ENCODE data around the gene IL33.

Gene IL33

GRCh38 chr9:6247266-6247665 is 31.7 kb downstream of the IL33 start:
- H3K4me3 ChIP-seq (ENCODE audit: low read length), result no peak overlapping the region
- H3K36me3 ChIP-seq (ENCODE audit: control insufficient read depth, insufficient read depth, low read length), result no peaks in the 10 kb centered on the region
- H3K9ac ChIP-seq (ENCODE audit: low read length), result no peak overlapping the region

GRCh38 chr9:6268826-6269397 is 53.3 kb downstream of the IL33 start:
- no peaks in the 10 kb centered on the region for H3K36me3 ChIP-seq (ENCODE audit: control insufficient read depth, insufficient read depth, low read length)
- H3K4me1 ChIP-seq (ENCODE audit: control insufficient read depth, insufficient read depth, low read length), result peaks cover 28% of the 10 kb centered on the region
- H3K27me3 ChIP-seq (ENCODE audit: control insufficient read depth, insufficient read depth, low read length), result no peaks in the 10 kb centered on the region
- no peak overlapping the region for H3K9ac ChIP-seq (ENCODE audit: low read length)
- no peaks in the 10 kb centered on the region for H3K9me3 ChIP-seq (ENCODE audit: control insufficient read depth, low read length)
- no peak overlapping the region for H3K4me3 ChIP-seq (ENCODE audit: low read length)

More at GRCh38 chr9:6247266-6247665, 31.7 kb downstream of the IL33 start:
- H3K4me1 ChIP-seq (ENCODE audit: control insufficient read depth, insufficient read depth, low read length), result no peaks in the 10 kb centered on the region
- no peaks in the 10 kb centered on the region for H3K9me3 ChIP-seq (ENCODE audit: control insufficient read depth, low read length)
- no peaks in the 10 kb centered on the region for H3K27me3 ChIP-seq (ENCODE audit: control insufficient read depth, insufficient read depth, low read length)

GRCh38 chr9:6270896-6271295 is 55.3 kb downstream of the IL33 start:
- no peaks in the 10 kb centered on the region for H3K9me3 ChIP-seq (ENCODE audit: control insufficient read depth, low read length)
- peaks cover 28% of the 10 kb centered on the region for H3K4me1 ChIP-seq (ENCODE audit: control insufficient read depth, insufficient read depth, low read length)
- H3K9ac ChIP-seq (ENCODE audit: low read length), result no peak overlapping the region
- no peaks in the 10 kb centered on the region for H3K36me3 ChIP-seq (ENCODE audit: control insufficient read depth, insufficient read depth, low read length)
- no peak overlapping the region for H3K4me3 ChIP-seq (ENCODE audit: low read length)
- no peaks in the 10 kb centered on the region for H3K27me3 ChIP-seq (ENCODE audit: control insufficient read depth, insufficient read depth, low read length)

GRCh38 chr9:6271508-6272228 is 56.1 kb downstream of the IL33 start:
- no peaks in the 10 kb centered on the region for H3K9me3 ChIP-seq (ENCODE audit: control insufficient read depth, low read length)
- H3K36me3 ChIP-seq (ENCODE audit: control insufficient read depth, insufficient read depth, low read length), result no peaks in the 10 kb centered on the region
- peaks cover 28% of the 10 kb centered on the region for H3K4me1 ChIP-seq (ENCODE audit: control insufficient read depth, insufficient read depth, low read length)
- H3K9ac ChIP-seq (ENCODE audit: low read length), result no peak overlapping the region
- no peak overlapping the region for H3K4me3 ChIP-seq (ENCODE audit: low read length)
- H3K27me3 ChIP-seq (ENCODE audit: control insufficient read depth, insufficient read depth, low read length), result no peaks in the 10 kb centered on the region

GRCh38 chr9:6272229-6272598 is 56.6 kb downstream of the IL33 start:
- H3K4me3 ChIP-seq (ENCODE audit: low read length), result no peak overlapping the region
- peaks cover 28% of the 10 kb centered on the region for H3K4me1 ChIP-seq (ENCODE audit: control insufficient read depth, insufficient read depth, low read length)

GRCh38 chr9:6277417-6277816 is 61.8 kb downstream of the IL33 start:
- no peaks in the 10 kb centered on the region for H3K9me3 ChIP-seq (ENCODE audit: control insufficient read depth, low read length)
- H3K9ac ChIP-seq (ENCODE audit: low read length), result no peak overlapping the region
- no peak overlapping the region for H3K4me3 ChIP-seq (ENCODE audit: low read length)
- no peaks in the 10 kb centered on the region for H3K36me3 ChIP-seq (ENCODE audit: control insufficient read depth, insufficient read depth, low read length)
- no peaks in the 10 kb centered on the region for H3K4me1 ChIP-seq (ENCODE audit: control insufficient read depth, insufficient read depth, low read length)
- H3K27me3 ChIP-seq (ENCODE audit: control insufficient read depth, insufficient read depth, low read length), result no peaks in the 10 kb centered on the region

More at GRCh38 chr9:6272229-6272598, 56.6 kb downstream of the IL33 start:
- Histone ChIP-seq H3K9me3 (ENCODE audit: control insufficient read depth, low read length) (no peaks in the 10 kb centered on the region), H3K9ac (ENCODE audit: low read length) (no peak overlapping the region), H3K27me3 (ENCODE audit: control insufficient read depth, insufficient read depth, low read length) (no peaks in the 10 kb centered on the region), H3K36me3 (ENCODE audit: control insufficient read depth, insufficient read depth, low read length) (no peaks in the 10 kb centered on the region)

- no peak overlapping the region for H3K9ac ChIP-seq (ENCODE audit: low read length)
- H3K4me3 ChIP-seq (ENCODE audit: low read length), result no peak overlapping the region
- no peaks in the 10 kb centered on the region for H3K4me1 ChIP-seq (ENCODE audit: control insufficient read depth, insufficient read depth, low read length)
- no peaks in the 10 kb centered on the region for H3K36me3 ChIP-seq (ENCODE audit: control insufficient read depth, insufficient read depth, low read length)
- H3K27me3 ChIP-seq (ENCODE audit: control insufficient read depth, insufficient read depth, low read length), result no peaks in the 10 kb centered on the region
- H3K9me3 ChIP-seq (ENCODE audit: control insufficient read depth, low read length), result no peaks in the 10 kb centered on the region
These were observed 86.3 kb downstream of the IL33 start for GRCh38 chr9:6301858-6302257.

GRCh38 chr9:6302417-6302816 is 86.8 kb downstream of the IL33 start:
- H3K9ac ChIP-seq (ENCODE audit: low read length), result no peak overlapping the region
- H3K36me3 ChIP-seq (ENCODE audit: control insufficient read depth, insufficient read depth, low read length), result no peaks in the 10 kb centered on the region
- H3K27me3 ChIP-seq (ENCODE audit: control insufficient read depth, insufficient read depth, low read length), result no peaks in the 10 kb centered on the region
- H3K4me1 ChIP-seq (ENCODE audit: control insufficient read depth, insufficient read depth, low read length), result no peaks in the 10 kb centered on the region
- no peaks in the 10 kb centered on the region for H3K9me3 ChIP-seq (ENCODE audit: control insufficient read depth, low read length)
- H3K4me3 ChIP-seq (ENCODE audit: low read length), result no peak overlapping the region

- no peak overlapping the region for H3K4me3 ChIP-seq (ENCODE audit: low read length)
- no peaks in the 10 kb centered on the region for H3K27me3 ChIP-seq (ENCODE audit: control insufficient read depth, insufficient read depth, low read length)
- H3K9me3 ChIP-seq (ENCODE audit: control insufficient read depth, low read length), result no peaks in the 10 kb centered on the region
- no peaks in the 10 kb centered on the region for H3K4me1 ChIP-seq (ENCODE audit: control insufficient read depth, insufficient read depth, low read length)
- no peaks in the 10 kb centered on the region for H3K36me3 ChIP-seq (ENCODE audit: control insufficient read depth, insufficient read depth, low read length)
- no peak overlapping the region for H3K9ac ChIP-seq (ENCODE audit: low read length)
These were observed 88.6 kb downstream of the IL33 start for GRCh38 chr9:6304232-6304631.

GRCh38 chr9:6305954-6306563 is 90.5 kb downstream of the IL33 start:
- no peak overlapping the region for H3K4me3 ChIP-seq (ENCODE audit: low read length)
- no peaks in the 10 kb centered on the region for H3K36me3 ChIP-seq (ENCODE audit: control insufficient read depth, insufficient read depth, low read length)
- H3K4me1 ChIP-seq (ENCODE audit: control insufficient read depth, insufficient read depth, low read length), result no peaks in the 10 kb centered on the region
- no peaks in the 10 kb centered on the region for H3K9me3 ChIP-seq (ENCODE audit: control insufficient read depth, low read length)
- H3K9ac ChIP-seq (ENCODE audit: low read length), result no peak overlapping the region
- no peaks in the 10 kb centered on the region for H3K27me3 ChIP-seq (ENCODE audit: control insufficient read depth, insufficient read depth, low read length)

All from mucosa of stomach (tissue), 1 donor.